Gastroesophageal sphincter (tissue), 4 donors: ENCODE measurements around the gene ISM1. TPM values are rescaled to one million over a fixed set of nuclear protein-coding genes. Genes with fewer than 3 reads are reported as not detected.

ENCODE experiments used
- ATAC-seq: fragments of 150-250 bp; one replicate; pipeline ENCODE4 v1.9.1; 2016; ENCODE audit warnings: mild to moderate bottlenecking, moderate library complexity
- H3K27ac ChIP-seq, 4 donors: fragments of 200-600 bp; sonication (generic) in 3 of 4; 1 replicate in 3 of 4; 2 replicates in 1 of 4; pipeline ENCODE4 v1.5.1; 2016 to 2019
- H3K27me3 ChIP-seq: fragments of 200-600 bp; sonication (generic); one replicate; pipeline ENCODE4 v1.5.1; 2019
- H3K36me3 ChIP-seq, 2 donors: fragments of 200-600 bp; sonication (generic); one replicate each; pipeline ENCODE4 v1.5.1; 2019; ENCODE audit warnings: control low read depth in 1 of 2
- H3K4me1 ChIP-seq, 3 donors: fragments of 200-600 bp; sonication (generic); 1 replicate in 2 of 3; 2 replicates in 1 of 3; pipeline ENCODE4 v1.5.1; 2016 to 2019; ENCODE audit warnings: control low read depth in 2 of 3
- H3K4me3 ChIP-seq, 2 donors: fragments of 200-600 bp; sonication (generic); one replicate each; pipeline ENCODE4 v1.5.1; 2019; ENCODE audit warnings: mild to moderate bottlenecking in 1 of 2, moderate library complexity in 1 of 2
- H3K9me3 ChIP-seq, 3 donors: fragments of 200-600 bp; sonication (generic); one replicate each; pipeline ENCODE4 v1.5.1; 2017 to 2019; ENCODE audit warnings: control low read depth in 2 of 3
- EP300 ChIP-seq: sonication (generic); formaldehyde crosslinking; IDR thresholded peaks from one replicate; pipeline ENCODE4 v1.6.1; 2017; ENCODE audit warnings: antibody characterized with exemption, mild to moderate bottlenecking
- POLR2A ChIP-seq, 2 donors: fragments of 450-650 bp; IDR thresholded peaks; one replicate each; pipeline ENCODE4 v1.6.1; 2017; ENCODE audit warnings: antibody characterized with exemption in 2 of 2, mild to moderate bottlenecking in 2 of 2, moderate library complexity in 1 of 2
- POLR2AphosphoS5 ChIP-seq: sonication (generic); formaldehyde crosslinking; IDR thresholded peaks from one replicate; pipeline ENCODE4 v1.6.1; 2017; ENCODE audit warnings: antibody characterized with exemption
- WGBS, 2 donors: methylation state at CpG; one replicate each; pipeline ENCODE4 v1.1.5; 2018; ENCODE audit warnings: low coverage in 1 of 2; 5-methylcytosine and 5-hydroxymethylcytosine counted together
- total RNA-seq, 4 donors: library from RNA; depleted of rRNA; stranded (reverse); fragments of >200 nt; gene quantifications; one replicate each; pipeline ENCODE4 v1.1.0, GENCODE V29; 2016
- TF ChIP-seq, protein P1 (sequence below), 4 experiments: fragments of 200-600 bp in 2 of 4; fragments of 450-650 bp in 2 of 4; sonication (generic) in 1 of 4; IDR thresholded peaks; one replicate each; pipeline ENCODE4 v1.5.1; 2017 to 2019; ENCODE audit warnings: antibody characterized with exemption in 4 of 4, mild to moderate bottlenecking in 2 of 4, moderate library complexity in 2 of 4

ISM1 gene
- total RNA-seq, 4 donors from 2014 or later: 3.6 to 8.1 (median 6.4) TPM

DNA sequence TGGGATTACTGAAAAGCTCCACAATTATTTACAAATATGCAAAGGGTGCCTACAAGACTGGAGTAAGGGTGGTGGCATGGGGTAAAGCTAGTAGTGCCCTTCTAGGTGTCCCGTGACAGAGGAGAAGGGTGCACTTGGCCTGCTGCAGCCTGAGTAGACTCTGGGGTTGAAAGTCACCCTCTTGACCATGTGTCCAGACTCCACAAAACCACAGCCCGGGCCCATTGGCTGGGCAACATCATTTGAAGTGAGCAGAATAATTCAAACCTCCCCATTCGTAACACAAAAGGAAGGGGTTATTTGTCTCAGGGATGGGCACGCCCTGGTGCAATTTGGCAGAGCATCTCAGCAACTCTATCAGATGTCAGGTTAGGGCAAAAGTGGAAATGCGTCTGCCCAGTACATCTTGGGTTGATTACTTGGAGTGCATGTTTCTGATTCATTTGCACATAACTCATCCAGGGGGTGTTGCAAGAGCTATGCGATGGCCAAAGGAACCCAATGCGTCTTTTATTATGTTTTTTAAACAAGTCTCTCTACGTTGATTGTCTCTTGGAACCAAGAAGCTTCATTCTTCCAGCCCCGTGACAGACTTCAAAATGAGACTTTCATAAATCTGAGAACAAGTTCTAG, 56.7 kb downstream of the ISM1 start:
- peak; percentile 63 for ATAC-seq
- 87 to 94% methylated on average over 5 to 7 of the region's 9 CpGs for WGBS, 2 donors
- no peak overlapping the region for H3K27ac ChIP-seq

DNA sequence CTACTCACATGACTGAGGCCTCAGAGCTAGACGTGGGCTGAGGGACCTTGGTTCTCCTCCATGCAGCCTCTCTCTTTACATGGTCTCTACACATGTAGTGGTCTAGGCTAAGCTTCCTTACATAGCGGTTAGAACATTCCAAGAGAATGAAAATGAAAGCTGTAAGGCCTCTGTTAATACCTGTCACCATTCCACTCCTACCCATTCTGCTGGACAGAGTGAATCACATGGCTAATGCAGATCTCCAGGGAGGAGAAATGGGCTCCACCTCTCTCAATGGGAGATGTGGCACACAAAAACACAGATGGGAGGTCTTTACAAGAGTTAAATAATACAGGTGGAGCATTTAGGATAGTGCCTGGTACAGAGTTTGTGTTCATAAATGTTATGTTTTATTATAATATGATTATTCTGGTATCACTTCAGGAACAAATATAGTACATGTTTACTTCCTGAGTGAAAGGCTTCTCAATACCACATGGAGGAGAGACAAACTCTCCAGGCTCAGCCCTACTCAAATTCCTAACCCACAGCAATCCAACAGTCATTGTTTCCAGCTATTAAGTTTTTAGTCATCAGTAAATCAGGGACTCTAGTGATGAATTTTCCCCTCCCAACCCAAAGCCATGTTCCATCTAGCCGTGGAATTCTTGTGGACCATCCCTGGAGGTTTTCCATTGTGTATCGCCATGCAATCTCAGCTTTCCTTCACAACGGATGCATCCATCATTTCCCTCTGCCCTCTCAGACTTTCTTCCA, 57.9 kb downstream of the ISM1 start:
- H3K4me3 ChIP-seq: no peak overlapping the region
- H3K36me3 ChIP-seq: no peaks in the 10 kb centered on the region
- H3K4me1 ChIP-seq: peaks cover 0 to 12% (median 0%) of the 10 kb centered on the region in 3 donors
- WGBS, 2 donors: 60 to 89% methylated on average over 1 to 4 of the region's 5 CpGs
- no peak for ATAC-seq
- TF ChIP-seq, protein P1, sequence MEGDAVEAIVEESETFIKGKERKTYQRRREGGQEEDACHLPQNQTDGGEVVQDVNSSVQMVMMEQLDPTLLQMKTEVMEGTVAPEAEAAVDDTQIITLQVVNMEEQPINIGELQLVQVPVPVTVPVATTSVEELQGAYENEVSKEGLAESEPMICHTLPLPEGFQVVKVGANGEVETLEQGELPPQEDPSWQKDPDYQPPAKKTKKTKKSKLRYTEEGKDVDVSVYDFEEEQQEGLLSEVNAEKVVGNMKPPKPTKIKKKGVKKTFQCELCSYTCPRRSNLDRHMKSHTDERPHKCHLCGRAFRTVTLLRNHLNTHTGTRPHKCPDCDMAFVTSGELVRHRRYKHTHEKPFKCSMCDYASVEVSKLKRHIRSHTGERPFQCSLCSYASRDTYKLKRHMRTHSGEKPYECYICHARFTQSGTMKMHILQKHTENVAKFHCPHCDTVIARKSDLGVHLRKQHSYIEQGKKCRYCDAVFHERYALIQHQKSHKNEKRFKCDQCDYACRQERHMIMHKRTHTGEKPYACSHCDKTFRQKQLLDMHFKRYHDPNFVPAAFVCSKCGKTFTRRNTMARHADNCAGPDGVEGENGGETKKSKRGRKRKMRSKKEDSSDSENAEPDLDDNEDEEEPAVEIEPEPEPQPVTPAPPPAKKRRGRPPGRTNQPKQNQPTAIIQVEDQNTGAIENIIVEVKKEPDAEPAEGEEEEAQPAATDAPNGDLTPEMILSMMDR (IDR thresholded peaks at IDR 0.05): no peak
- TF ChIP-seq POLR2AphosphoS5 (no peak), POLR2A (IDR thresholded peaks at IDR 0.05) (no peak), EP300 (no peak)
- no peaks in the 10 kb centered on the region for H3K27me3 ChIP-seq
- H3K27ac ChIP-seq: no peak overlapping the region
- H3K9me3 ChIP-seq: no peaks in the 10 kb centered on the region

More for the DNA sequence above, 56.7 kb downstream of the ISM1 start:
- Histone ChIP-seq H3K36me3 (no peaks in the 10 kb centered on the region), H3K4me1 (peaks cover 0 to 12% (median 0%) of the 10 kb centered on the region in 3 donors), H3K4me3 (no peak overlapping the region), H3K9me3 (no peaks in the 10 kb centered on the region), H3K27me3 (no peaks in the 10 kb centered on the region)
- TF ChIP-seq, protein P1 (IDR thresholded peaks at IDR 0.05): no peak
- peak; percentile 14 for TF ChIP-seq POLR2AphosphoS5

DNA sequence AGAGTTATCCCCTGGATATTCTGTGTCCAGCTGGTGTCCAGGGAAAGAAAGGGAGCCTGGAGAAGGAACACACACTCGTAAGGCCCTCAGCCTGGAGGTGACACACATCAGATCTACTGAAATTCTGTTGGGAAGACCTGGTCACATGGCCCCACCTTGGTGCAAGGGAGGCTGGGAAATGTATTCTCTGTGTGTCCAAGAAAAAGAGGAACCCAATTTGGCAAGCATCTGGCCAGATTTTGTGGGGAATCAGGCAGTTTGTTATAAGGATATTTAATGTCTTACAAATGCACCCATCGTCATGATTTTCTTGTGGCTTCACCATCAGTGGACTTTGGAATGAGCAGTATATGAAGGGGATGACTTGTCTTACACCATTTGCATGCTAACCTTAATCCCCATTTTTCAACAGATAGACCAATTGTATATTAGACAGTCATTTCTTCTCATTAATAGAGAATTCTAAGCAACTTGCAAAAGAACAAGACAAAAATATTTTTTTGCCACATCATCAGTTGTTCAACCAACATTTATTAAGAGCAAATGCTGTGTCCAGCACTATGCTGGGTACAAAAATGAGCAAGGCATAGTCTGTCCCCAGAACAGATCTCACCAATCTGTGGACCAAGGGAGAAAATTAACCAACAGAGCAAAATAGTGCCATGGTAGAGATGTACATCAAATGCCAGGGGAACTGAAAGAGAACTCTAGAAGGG, 59.7 kb downstream of the ISM1 start:
- H3K9me3 ChIP-seq: no peaks in the 10 kb centered on the region
- no peaks in the 10 kb centered on the region for H3K27me3 ChIP-seq
- 86 to 92% methylated on average over 1 to 2 of the region's 2 CpGs for WGBS, 2 donors
- H3K4me3 ChIP-seq: no peak overlapping the region
- ATAC-seq: no peak
- H3K36me3 ChIP-seq: no peaks in the 10 kb centered on the region
- TF ChIP-seq POLR2A (IDR thresholded peaks at IDR 0.05) (no peak), POLR2AphosphoS5 (no peak), EP300 (no peak)
- TF ChIP-seq, protein P1 (IDR thresholded peaks at IDR 0.05): no peak
- no peak overlapping the region for H3K27ac ChIP-seq
- H3K4me1 ChIP-seq: no peaks in the 10 kb centered on the region

DNA sequence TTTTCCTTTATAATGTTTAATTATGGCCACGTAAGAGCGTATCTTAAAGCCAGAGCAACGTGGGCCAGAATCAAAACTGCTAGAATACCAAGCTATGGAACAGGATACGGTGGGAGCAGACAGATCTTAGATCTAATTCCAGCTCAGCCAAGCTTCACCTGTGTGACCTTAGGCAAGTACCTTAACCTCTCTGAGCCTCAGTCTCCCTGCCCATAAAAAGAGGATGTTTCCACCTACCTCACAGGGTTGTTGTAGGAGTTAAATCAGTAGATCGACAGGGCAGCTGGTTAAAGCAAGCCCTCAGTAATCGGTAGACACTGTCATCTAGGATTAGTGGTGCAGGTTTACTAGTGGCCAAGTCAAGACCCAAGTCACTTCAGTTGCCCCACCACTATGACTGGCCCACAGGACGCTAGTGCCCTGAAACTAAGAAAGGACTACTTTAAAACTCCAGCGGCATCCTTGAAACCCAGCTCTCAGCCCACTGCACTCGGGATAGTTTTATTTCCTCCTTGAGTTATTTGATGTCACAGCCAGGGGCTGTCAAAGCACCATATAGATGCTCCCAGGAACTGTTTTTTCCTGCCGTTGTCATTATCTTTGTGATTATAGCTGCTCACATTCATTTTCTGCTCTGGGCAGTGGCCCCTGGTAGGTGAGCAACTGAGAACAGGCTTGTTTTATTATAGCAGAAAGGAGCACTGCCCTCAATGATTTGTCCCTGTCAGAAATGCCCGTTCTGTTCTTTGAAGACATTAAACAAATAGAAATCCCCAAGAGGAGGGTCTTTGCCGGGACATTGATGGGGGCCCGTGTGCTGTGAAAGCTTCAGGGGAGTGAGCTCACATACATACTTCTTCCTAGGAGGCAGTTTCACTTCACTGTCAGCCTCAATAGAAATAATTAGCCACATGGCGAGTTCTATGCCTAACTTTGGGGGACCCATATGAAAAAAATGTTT, 63.1 kb downstream of the ISM1 start:
- ATAC-seq: no peak
- no peak overlapping the region for H3K27ac ChIP-seq
- H3K4me1 ChIP-seq: no peaks in the 10 kb centered on the region
- H3K36me3 ChIP-seq: no peaks in the 10 kb centered on the region
- WGBS, 2 donors: 70% methylated on average over 9 to 13 of the region's 14 CpGs
- no peaks in the 10 kb centered on the region for H3K27me3 ChIP-seq
- TF ChIP-seq POLR2AphosphoS5 (no peak), EP300 (no peak), POLR2A (IDR thresholded peaks at IDR 0.05) (no peak)
- TF ChIP-seq, protein P1 (IDR thresholded peaks at IDR 0.05): no peak
- no peaks in the 10 kb centered on the region for H3K9me3 ChIP-seq
- H3K4me3 ChIP-seq: no peak overlapping the region
